ENCODE results near the gene ARHGAP32.

DNA sequence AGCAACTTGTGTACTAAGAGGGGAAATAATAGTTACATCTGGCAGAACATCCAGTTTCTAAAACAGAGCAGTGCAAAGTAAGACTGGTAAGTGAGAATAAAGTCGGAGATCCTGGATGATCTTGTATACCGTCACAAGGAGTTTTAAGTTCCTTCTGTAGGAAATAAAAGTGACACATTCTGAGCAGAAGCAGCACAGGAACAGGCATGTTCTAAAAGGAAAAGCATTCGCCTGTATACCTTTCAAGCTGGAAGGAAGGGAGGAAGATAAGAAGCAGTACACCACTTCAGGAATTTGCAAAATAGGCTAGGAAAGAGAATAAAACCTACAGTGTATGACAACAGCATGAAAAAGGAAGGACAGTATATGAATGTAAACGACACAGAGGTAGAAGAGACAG lies 143.2 kb downstream of the ARHGAP32 start:
- no peak for TF ChIP-seq CTCF (IDR thresholded peaks at IDR 0.05)
- no peak for TF ChIP-seq ZFX (IDR thresholded peaks at IDR 0.05; ENCODE audit: borderline replicate concordance)

Measured in 22Rv1 (cell line).